SJCRH30 (cell line): ENCODE data around the gene CAPN14. TPM values are rescaled to one million over a fixed set of nuclear protein-coding genes. Genes with fewer than 3 reads are reported as not detected.

Source experiments
- DNase-seq, 2 experiments: peaks; one replicate each; pipeline ENCODE4 v3.0.0-alpha.2; 2015 to 2020
- H3K27ac ChIP-seq: fragments of 250-450 bp; sonication (Bioruptor Pico); 2 replicates; pipeline ENCODE4 v1.5.1; 2020; ENCODE audit warnings: mild to moderate bottlenecking, moderate library complexity
- H3K27me3 ChIP-seq: fragments of 250-450 bp; sonication (Bioruptor Pico); 2 replicates; pipeline ENCODE4 v1.5.1; 2020; ENCODE audit warnings: mild to moderate bottlenecking, moderate library complexity
- H3K36me3 ChIP-seq: fragments of 250-450 bp; sonication (Bioruptor Pico); 2 replicates; pipeline ENCODE4 v1.5.1; 2020; ENCODE audit warnings: mild to moderate bottlenecking, moderate library complexity
- H3K4me1 ChIP-seq: fragments of 250-450 bp; sonication (Bioruptor Pico); 2 replicates; pipeline ENCODE4 v1.5.1; 2020; ENCODE audit warnings: mild to moderate bottlenecking, moderate library complexity
- H3K4me3 ChIP-seq: fragments of 250-450 bp; sonication (Bioruptor Pico); 2 replicates; pipeline ENCODE4 v1.5.1; 2020; ENCODE audit warnings: mild to moderate bottlenecking, moderate library complexity
- H3K9me3 ChIP-seq: fragments of 250-450 bp; sonication (Bioruptor Pico); replicated peaks from 2 replicates; pipeline ENCODE4 v1.5.1; 2020; ENCODE audit warnings: mild to moderate bottlenecking, moderate library complexity
- total RNA-seq: library from RNA; depleted of rRNA; stranded (reverse); fragments of >200 nt; shearing (Covaris generic); gene quantifications from 2 replicates; pipeline ENCODE4 v1.2.3, GENCODE V29; 2014

CAPN14 gene
- total RNA-seq, 1 experiment from 2014 or later: not detected

DNA sequence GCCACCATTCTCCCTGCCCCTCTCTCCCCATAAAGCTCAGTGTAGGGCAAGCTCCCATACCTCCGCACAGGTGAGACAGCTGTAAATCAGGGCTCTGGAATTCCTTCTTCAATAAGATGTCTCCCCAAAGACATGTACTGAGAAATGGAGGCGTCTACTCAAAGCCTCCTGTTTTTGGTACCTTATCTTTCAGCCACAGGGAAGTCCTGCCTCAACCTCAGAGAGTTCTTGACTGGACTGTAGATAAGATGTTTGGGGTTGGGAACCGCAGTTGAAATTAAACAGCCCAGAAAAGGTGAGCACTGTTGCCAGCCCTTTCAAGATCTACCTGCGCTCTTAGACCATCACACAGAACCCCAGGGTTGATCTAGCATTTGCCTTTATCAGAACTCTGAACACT is 77.6 kb downstream of the CAPN14 start:
- H3K4me1 ChIP-seq: no peaks in the 10 kb centered on the region
- H3K4me3 ChIP-seq: no peak overlapping the region
- peaks cover 14% of the 10 kb centered on the region for H3K27me3 ChIP-seq
- H3K36me3 ChIP-seq: no peaks in the 10 kb centered on the region
- no peaks in the 10 kb centered on the region for H3K9me3 ChIP-seq
- no peak for DNase-seq
- H3K27ac ChIP-seq: no peak overlapping the region

DNA sequence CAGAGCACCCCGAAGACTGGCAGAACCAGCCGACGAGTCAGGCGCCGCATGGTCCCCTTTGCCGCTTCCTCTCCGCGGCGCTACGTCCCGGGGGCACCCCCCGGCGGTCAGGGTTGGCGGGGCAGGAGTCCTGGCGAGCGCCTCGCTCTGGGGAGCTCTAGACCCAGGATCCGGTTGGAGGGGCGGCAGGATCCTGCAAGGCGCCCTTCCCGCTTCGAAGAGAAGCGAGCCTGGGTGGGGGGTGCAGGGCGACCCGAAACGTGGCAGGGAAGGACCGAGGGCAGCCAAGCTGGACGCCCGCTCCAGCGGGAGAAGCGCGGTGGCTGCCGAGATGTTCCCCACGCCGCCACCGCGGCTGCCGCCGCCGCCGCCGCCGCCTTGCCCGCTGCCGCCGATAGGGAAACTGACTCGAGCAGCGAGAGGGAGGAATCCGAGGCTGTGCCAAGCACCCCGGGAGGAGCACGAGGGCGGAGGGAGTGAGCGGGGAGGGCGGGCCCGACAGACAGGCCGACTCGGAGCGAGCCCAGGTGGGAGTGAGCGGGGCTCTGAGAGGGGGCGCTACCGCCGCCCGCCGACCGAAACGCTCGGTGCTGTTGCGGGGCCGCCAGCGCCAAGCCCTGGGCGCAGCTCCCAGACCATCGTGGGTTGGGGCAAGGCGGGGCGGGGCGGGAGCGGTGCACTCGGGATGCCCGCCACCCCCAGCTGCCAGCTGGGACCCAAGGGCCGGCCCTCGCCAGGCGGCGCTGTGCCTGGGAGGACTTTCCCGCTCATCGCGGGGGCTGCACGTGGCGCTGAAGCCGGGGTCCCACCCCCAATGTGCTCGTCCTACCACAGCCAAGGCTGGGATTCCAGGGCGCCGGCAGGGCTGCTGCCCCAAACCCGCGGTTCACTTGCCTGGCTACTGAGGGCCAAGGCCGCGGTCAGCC is 79.0 kb downstream of the CAPN14 start, which contains the start of gene GALNT14:
GALNT14 (minus strand) TSS at position 404 of the 926 bp plus-strand sequence; CDS start at position 50, 354 bp downstream.
- no peak within 1 kb of the TSS for H3K27ac ChIP-seq
- H3K4me3 ChIP-seq: no peak within 1 kb of the TSS
- no peaks in the 10 kb centered on the region for H3K9me3 ChIP-seq
- no peaks in the 10 kb centered on the region for H3K36me3 ChIP-seq
- H3K4me1 ChIP-seq: no peaks in the 10 kb centered on the region
- DNase-seq: no peak
- peaks cover 18% of the 10 kb centered on the region for H3K27me3 ChIP-seq

DNA sequence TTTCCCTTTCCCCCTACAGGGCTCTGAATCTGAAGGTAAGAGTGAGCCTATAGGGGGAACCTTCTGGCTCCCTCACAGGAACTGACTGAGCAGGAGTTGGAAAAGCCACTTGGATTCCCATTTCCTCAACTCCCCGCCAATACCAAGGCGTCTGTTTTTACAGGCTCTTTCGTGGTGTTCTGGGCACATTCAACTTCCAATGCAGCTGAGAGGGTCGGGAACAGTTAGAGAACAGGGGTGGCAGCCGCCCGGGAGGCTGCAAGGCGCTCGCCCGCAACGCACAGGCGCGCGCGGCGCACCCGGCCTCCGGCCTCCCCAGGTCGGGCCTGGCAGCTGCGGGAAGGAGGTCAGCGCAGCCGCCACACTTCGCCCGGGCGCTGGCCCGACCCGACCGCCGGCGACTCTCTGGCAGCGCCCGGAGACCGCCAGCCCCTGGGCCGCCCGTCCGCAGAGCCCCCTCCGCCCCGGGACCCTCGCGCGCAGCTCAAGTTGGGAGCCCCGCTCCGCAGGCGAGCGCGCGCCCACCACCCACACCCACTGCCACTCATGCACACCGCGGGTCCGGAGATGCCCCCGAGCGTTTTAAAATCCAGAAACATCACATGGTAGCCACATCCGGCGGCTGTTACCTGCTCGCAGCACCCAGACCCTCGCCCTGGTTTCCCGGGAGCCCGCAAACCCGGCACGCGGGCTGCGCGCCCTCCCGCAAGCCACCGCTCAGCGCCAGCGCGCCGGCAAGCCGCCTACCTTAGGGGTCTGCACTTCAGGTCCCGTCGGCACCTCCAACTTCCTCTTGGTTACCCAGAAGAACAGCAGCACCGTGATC is 79.9 kb downstream of the CAPN14 start:
- Histone ChIP-seq H3K4me1 (no peaks in the 10 kb centered on the region), H3K36me3 (no peaks in the 10 kb centered on the region), H3K27me3 (peaks cover 16% of the 10 kb centered on the region), H3K27ac (no peak overlapping the region), H3K4me3 (no peak overlapping the region), H3K9me3 (no peaks in the 10 kb centered on the region)
- no peak for DNase-seq

DNA sequence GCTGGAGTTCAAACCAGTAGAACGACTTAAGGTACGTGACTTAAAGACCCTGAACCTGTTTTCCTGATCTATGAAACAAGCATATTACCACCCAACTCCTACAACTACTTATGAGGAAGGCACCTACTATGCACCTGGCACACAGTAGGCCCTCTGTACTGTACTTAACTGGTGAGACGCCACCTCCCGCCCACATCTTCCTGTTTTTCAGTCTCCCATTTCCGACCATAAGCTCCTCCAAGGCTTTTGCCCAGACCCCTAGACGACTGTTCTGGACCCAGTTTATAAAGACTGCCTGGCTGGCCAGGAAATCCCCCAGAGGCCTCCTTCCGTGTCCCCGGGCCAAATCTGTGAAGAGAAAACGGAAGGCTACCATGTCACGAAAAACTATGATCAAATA is 80.6 kb downstream of the CAPN14 start:
- H3K36me3 ChIP-seq: no peaks in the 10 kb centered on the region
- no peaks in the 10 kb centered on the region for H3K4me1 ChIP-seq
- H3K9me3 ChIP-seq: no peaks in the 10 kb centered on the region
- DNase-seq: no peak
- H3K4me3 ChIP-seq: no peak overlapping the region
- H3K27ac ChIP-seq: no peak overlapping the region
- H3K27me3 ChIP-seq: peaks cover 10% of the 10 kb centered on the region

DNA sequence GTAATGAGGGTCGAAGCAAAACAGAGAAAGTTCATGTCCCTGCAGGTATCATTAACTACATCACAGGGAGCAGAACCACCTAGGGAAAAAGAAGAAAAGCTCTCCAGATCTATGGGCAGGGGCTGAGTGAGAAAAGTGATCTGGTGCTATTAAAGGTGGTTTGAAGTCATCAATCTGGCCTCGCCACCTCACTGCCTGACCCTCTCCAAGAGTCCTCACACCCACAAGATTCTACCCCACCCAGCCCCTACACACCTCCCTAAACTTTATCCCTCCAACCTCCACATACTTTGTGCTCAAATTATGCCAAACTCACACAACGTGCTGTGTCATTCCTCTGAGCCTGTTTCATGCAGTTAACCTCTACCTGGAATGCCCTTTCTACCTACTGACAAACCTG is 81.3 kb downstream of the CAPN14 start:
- Histone ChIP-seq H3K9me3 (no peaks in the 10 kb centered on the region), H3K4me3 (no peak overlapping the region), H3K27me3 (peaks cover 13% of the 10 kb centered on the region), H3K27ac (no peak overlapping the region), H3K36me3 (no peaks in the 10 kb centered on the region), H3K4me1 (no peaks in the 10 kb centered on the region)
- DNase-seq: no peak

DNA sequence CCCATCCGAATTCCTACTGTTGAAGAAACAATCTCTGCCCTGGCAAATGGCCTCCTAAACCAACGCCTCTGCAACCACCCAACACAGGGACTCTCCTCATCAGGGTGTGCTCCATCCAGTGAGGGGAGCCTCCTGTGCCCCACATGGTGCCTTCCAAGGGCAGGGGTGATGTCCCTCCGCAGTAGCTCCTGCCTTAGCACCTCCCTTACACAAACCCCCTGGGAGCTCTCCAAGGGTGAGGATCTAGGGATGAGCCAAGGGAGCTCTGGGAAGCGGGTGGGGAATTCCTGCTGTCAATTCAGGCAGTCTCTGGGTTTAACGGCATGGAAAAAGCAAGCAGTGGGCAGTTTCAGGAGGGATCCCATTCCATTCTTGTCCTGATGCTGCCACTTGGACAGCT is 82.8 kb downstream of the CAPN14 start:
- Histone ChIP-seq H3K27ac (no peak overlapping the region), H3K4me1 (no peaks in the 10 kb centered on the region), H3K27me3 (peaks cover 7% of the 10 kb centered on the region), H3K9me3 (no peaks in the 10 kb centered on the region), H3K4me3 (no peak overlapping the region), H3K36me3 (no peaks in the 10 kb centered on the region)
- DNase-seq: no peak

DNA sequence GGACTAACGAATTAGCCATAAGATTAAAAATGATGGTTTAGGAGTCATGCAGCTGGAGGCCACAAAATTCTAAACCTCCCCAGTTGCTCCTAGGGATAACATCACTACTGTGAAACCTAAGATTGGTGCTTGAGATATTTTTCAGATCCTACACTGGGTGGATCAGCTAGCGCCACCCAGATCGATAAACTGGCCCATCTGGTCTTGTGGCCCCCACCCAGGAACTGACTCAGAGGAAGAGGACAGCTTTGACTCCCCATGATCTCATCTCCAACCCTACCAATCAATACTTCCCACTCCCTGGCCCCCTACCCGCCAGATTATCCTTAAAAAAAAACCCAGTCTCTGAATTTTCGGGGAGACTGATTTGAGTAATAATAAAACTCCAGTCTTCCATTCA is 84.5 kb downstream of the CAPN14 start:
- Histone ChIP-seq H3K27ac (no peak overlapping the region), H3K27me3 (peaks cover 19% of the 10 kb centered on the region), H3K36me3 (no peaks in the 10 kb centered on the region), H3K4me1 (no peaks in the 10 kb centered on the region), H3K9me3 (no peaks in the 10 kb centered on the region), H3K4me3 (no peak overlapping the region)
- DNase-seq: no peak

DNA sequence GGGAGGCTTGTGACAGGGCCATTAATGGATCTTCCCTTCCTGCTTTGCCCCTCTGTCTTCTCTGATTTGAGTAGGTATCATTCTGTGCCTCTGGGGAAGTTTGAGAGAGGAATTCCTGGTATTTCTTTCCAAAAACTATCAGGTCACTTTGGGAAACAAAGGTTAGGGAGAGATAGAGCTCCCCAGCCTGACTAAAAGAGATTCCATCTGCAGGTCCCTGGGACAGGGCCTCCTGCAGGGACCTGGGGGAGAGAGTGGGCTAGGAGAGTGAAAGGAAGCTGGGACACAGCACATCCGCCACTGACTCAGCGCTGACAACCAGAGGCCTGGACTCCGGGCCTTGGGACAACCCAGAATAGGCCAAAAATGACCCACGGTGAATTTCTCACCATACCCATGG is 85.4 kb downstream of the CAPN14 start:
- no peak for DNase-seq
- no peaks in the 10 kb centered on the region for H3K36me3 ChIP-seq
- peaks cover 23% of the 10 kb centered on the region for H3K27me3 ChIP-seq
- no peak overlapping the region for H3K27ac ChIP-seq
- no peak overlapping the region for H3K4me3 ChIP-seq
- H3K4me1 ChIP-seq: no peaks in the 10 kb centered on the region
- H3K9me3 ChIP-seq: no peaks in the 10 kb centered on the region

DNA sequence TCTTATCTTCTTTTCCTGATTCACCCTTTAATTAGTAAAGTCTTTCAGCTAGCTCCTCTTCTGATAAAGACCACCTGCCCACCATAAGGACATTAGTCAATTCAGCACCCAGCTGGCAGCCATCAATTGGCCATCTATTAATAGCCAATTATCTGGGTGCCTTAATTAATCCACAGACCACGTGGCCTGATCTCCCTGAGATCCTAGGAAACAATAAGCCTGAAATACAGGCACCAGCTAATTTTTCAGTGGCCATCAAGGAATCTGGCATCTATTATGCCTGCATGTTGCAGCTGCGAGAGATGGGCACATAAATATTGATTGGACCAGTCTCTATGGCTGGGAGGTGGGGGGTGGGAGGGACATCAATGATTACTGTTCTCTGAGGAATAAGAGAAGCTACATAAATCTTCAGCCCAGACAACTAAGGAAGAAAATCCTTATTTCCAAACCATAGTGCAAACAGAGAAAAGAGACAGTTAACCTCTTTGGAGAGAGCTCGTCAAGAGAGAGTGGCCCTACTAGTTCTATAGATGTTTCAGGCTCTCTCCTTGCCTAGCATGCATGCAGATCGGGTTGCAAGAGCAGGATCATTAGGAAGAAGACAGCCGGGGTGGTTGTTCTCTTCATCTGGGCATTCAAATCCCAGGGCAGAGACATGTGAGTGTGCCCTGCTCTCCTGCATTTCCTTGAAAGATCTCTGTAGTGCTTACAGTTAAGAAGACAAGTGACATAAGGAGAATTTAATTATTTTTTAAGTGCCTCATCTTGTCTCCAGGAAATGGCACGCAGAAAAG is 87.7 kb downstream of the CAPN14 start:
- Histone ChIP-seq H3K9me3 (no peaks in the 10 kb centered on the region), H3K4me1 (no peaks in the 10 kb centered on the region), H3K27me3 (peaks cover 31% of the 10 kb centered on the region), H3K36me3 (no peaks in the 10 kb centered on the region), H3K4me3 (no peak overlapping the region), H3K27ac (no peak overlapping the region)
- DNase-seq: no peak

DNA sequence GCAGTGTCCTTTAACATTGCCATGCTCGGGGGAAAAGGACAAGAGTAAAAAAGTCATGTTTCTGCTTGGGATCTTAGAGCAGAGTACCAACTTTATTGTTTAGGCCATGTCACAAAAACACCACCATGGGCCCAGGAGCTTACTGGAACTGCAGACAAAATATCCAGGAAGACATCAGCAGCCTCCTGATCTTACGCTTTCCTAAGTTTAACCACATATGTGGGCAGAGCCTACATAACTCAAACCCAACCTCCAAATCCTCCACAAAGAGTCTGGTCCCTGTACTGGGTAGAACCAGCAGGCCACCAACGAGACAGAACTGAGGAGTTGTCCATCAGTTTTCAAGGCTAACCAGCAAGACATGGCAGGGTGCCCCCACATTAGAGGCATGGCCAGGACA is 89.4 kb downstream of the CAPN14 start:
- no peaks in the 10 kb centered on the region for H3K9me3 ChIP-seq
- DNase-seq: no peak
- no peak overlapping the region for H3K4me3 ChIP-seq
- H3K27me3 ChIP-seq: peaks cover 37% of the 10 kb centered on the region
- no peaks in the 10 kb centered on the region for H3K4me1 ChIP-seq
- H3K36me3 ChIP-seq: no peaks in the 10 kb centered on the region
- H3K27ac ChIP-seq: no peak overlapping the region

DNA sequence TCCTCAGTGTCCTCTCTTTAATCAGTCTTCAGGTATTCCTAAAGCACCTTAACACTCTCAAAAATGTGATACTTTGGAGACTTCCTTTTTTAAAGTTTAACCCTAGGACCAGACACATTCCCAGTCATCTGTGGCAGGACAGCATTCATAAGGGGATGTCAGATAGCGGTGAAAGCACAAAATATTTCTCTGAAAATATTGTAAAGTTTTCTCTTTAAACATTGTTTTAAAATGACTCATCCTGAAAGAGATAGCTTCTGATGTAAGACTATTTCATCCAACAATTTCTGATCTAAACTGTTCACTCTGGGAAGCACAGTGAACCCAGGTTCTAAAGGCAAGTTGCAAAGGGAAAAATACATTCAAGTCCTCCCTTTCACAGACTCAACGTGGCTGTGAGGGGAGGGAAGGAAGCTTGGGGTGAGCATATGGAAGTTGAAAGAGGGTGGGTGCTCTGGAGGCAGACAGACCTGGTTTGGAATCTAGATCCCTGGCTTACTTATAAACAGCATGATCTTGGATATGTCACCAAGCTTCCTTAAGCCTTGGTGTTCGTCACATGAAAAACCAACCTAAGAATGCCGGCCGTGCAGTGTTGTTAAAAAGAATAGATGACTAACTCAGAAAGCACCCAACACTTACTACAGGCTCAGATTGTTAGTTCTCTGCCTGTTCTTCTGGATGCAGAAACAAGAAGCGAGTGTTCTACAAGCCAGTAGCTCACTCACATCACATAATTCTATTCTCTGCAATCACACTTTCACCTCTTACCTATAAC is 91.2 kb downstream of the CAPN14 start:
- no peak overlapping the region for H3K27ac ChIP-seq
- DNase-seq: no peak
- no peaks in the 10 kb centered on the region for H3K4me1 ChIP-seq
- no peaks in the 10 kb centered on the region for H3K36me3 ChIP-seq
- H3K27me3 ChIP-seq: peaks cover 34% of the 10 kb centered on the region
- no peak overlapping the region for H3K4me3 ChIP-seq
- H3K9me3 ChIP-seq: no peaks in the 10 kb centered on the region

DNA sequence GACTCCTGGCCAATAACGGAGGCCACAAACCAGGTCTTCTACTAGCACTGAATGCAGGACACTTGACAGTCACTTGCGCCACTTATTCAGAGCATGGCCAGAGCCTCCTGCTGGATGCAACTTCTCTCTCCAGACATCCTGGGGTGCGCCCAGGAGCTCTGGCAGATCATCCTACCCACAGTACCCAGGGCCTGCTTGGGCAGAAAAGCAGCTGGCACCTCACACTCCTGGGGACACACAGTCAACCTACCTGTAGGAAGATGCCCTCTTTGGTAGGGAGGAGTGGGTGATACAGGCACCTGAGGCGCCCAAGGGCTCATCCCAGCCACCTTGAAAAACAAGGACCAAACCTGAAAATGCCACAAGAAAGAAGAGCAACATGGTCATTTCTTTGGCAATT is 92.4 kb downstream of the CAPN14 start:
- Histone ChIP-seq H3K4me1 (no peaks in the 10 kb centered on the region), H3K9me3 (no peaks in the 10 kb centered on the region), H3K36me3 (no peaks in the 10 kb centered on the region), H3K27me3 (peaks cover 34% of the 10 kb centered on the region), H3K4me3 (no peak overlapping the region), H3K27ac (no peak overlapping the region)
- no peak for DNase-seq
